Prostate gland (tissue), 2 donors: Measurements from ENCODE around the gene STK10.

Experiments used
- POLR2A ChIP-seq: fragments of 450-650 bp; IDR thresholded peaks from one replicate; pipeline ENCODE4 v1.6.1; 2016; ENCODE audit warnings: antibody characterized with exemption, mild to moderate bottlenecking
- POLR2AphosphoS5 ChIP-seq: sonication (generic); formaldehyde crosslinking; IDR thresholded peaks from one replicate; pipeline ENCODE4 v1.6.1; 2017; ENCODE audit warnings: antibody characterized with exemption
- TF ChIP-seq, protein P1 (sequence below), 4 experiments: fragments of 200-600 bp in 2 of 4; fragments of 450-650 bp in 2 of 4; sonication (generic) in 2 of 4; IDR thresholded peaks; 1 replicate in 3 of 4; 2 replicates in 1 of 4; pipeline ENCODE4 v1.5.1; 2016 to 2019; ENCODE audit warnings: antibody characterized with exemption in 4 of 4, mild to moderate bottlenecking in 2 of 4, moderate library complexity in 2 of 4

DNA sequence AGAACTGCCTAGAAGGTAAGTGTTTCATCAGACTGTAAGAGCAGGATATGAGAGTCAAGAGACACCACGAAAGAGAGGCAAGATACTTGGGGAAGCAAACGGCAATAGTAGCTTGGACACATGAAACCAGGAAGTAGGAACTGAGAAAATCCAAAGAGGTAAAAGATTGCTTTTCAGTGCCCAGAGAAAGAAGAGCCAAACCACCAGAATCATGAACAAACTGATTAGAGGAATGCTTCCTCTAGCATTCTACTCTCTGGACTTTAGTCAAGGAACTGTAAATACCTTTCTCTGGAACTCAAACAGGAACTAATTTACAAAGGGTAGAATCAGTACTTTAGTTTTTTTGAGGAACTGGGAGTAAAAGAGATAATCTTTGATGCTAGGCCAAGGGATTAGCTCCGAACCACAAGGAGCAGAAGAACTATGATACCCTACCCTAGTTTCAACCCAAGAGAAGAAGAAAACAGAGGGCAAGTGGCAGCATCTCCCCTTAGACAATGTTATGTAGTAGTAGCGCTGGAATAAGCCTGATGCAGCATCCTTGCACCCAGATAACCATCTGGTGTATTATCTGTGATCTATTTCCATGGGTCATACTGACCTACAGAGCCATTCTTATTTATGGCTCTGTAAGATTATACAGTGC is 47.2 kb upstream of the STK10 start:
- no peak for TF ChIP-seq POLR2A
- TF ChIP-seq, protein P1, sequence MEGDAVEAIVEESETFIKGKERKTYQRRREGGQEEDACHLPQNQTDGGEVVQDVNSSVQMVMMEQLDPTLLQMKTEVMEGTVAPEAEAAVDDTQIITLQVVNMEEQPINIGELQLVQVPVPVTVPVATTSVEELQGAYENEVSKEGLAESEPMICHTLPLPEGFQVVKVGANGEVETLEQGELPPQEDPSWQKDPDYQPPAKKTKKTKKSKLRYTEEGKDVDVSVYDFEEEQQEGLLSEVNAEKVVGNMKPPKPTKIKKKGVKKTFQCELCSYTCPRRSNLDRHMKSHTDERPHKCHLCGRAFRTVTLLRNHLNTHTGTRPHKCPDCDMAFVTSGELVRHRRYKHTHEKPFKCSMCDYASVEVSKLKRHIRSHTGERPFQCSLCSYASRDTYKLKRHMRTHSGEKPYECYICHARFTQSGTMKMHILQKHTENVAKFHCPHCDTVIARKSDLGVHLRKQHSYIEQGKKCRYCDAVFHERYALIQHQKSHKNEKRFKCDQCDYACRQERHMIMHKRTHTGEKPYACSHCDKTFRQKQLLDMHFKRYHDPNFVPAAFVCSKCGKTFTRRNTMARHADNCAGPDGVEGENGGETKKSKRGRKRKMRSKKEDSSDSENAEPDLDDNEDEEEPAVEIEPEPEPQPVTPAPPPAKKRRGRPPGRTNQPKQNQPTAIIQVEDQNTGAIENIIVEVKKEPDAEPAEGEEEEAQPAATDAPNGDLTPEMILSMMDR (IDR thresholded peaks at IDR 0.05) = no peak
- no peak for TF ChIP-seq POLR2AphosphoS5
